Ovary (tissue), 9 donors: ENCODE data around the gene P2RY4. TPM values are rescaled to one million over a fixed set of nuclear protein-coding genes. Genes with fewer than 3 reads are reported as not detected.

Source experiments
- DNase-seq, 5 donors: peaks; one replicate each; pipeline ENCODE4 v3.0.0-alpha.2; 2019 to 2020
- H3K27ac ChIP-seq, 2 donors: fragments of 200-600 bp; one replicate each; pipeline versions ENCODE4 v1.5.1 to v1.8.0; 2019 to 2022
- H3K27me3 ChIP-seq: fragments of 200-600 bp; one replicate; pipeline ENCODE4 v1.8.0; 2022
- H3K36me3 ChIP-seq: fragments of 200-600 bp; sonication (generic); one replicate; pipeline ENCODE4 v1.5.1; 2019
- H3K4me1 ChIP-seq: one replicate; pipeline ENCODE4 v1.8.1; 2013; ENCODE audit warnings: mild to moderate bottlenecking, moderate library complexity; ENCODE audit not compliant: insufficient read depth
- H3K4me3 ChIP-seq: fragments of 200-600 bp; sonication (generic); one replicate; pipeline ENCODE4 v1.5.1; 2017
- H3K9me3 ChIP-seq, 2 donors: fragments of 200-600 bp in 1 of 2; sonication (generic) in 1 of 2; one replicate each; pipeline versions ENCODE4 v1.5.1 to v1.8.1; 2013 to 2019; ENCODE audit warnings: mild to moderate bottlenecking in 1 of 2, moderate library complexity in 1 of 2
- CTCF ChIP-seq, 3 donors: fragments of 450-650 bp in 2 of 3; fragments of 200-600 bp in 1 of 3; IDR thresholded peaks; one replicate each; pipeline versions ENCODE4 v1.5.1 to v1.8.0; 2016 to 2022; ENCODE audit warnings: antibody characterized with exemption in 3 of 3, mild to moderate bottlenecking in 1 of 3
- EP300 ChIP-seq: sonication (generic); formaldehyde crosslinking; IDR thresholded peaks from one replicate; pipeline ENCODE4 v1.6.1; 2017; ENCODE audit warnings: antibody characterized with exemption
- POLR2A ChIP-seq: fragments of 450-650 bp; IDR thresholded peaks from one replicate; pipeline ENCODE4 v1.6.1; 2017; ENCODE audit warnings: antibody characterized with exemption, mild to moderate bottlenecking, moderate library complexity
- WGBS, 3 donors: extraction: QIAGEN DNeasy Blood & Tissue Kit in 1 of 3; methylation state at CpG; one replicate each; pipeline versions ENCODE4 v1.1.5 to v1.1.7; 2013 to 2017; 5-methylcytosine and 5-hydroxymethylcytosine counted together
- intact Hi-C, 4 donors: fragments of 100-400 bp; cut with DNase I; formaldehyde crosslinking; loops; one replicate each; pipeline versions ENCODE4 v1.11.0 to v1.15.1; 2022 to 2023
- polyA plus RNA-seq, 2 donors: library from polyadenylated mRNA; stranded (reverse); fragments of 200-250 nt in 1 of 2; fragments of 350-450 nt in 1 of 2; fragmentation: Illumina TruSeq in 1 of 2; extraction: RNeasy Lipid Tissue Mini Kit (QIAGEN cat#74804) in 1 of 2; gene quantifications; one replicate each; pipeline ENCODE4 v1.2.3, GENCODE V29; 2013 to 2014
- total RNA-seq, 7 donors: library from RNA; depleted of rRNA in 2 of 7; stranded (reverse); fragments of >200 nt in 2 of 7; fragmentation: NEBNext Ultra II Directional in 3 of 7; extraction: Animal tissue kit (Norgen Biotek cat#: 25700) in 3 of 7; gene quantifications; one replicate each; pipeline versions ENCODE4 v1.1.0 to v1.2.4, GENCODE V29; 2016 to 2023
- donor health status: DM: no; HTN: no; CAD: no; lungs with moderate emphysema.
- donor health status: DM: no; HTN: no; CAD: no.
- donor health status: Bipolar disorder and iron deficiency.
- donor health status: DM: yes; HTN: yes; CAD: no.
- donor health status: DM: no; HTN: no; CAD: no.
- donor health status: DM: yes; HTN: yes; CAD: no.

The P2RY4 gene
- total and polyA plus RNA-seq, 9 donors = 0.10 to 0.57 (median 0.46) TPM; not detected in 5

- no peak overlapping the region for H3K27ac ChIP-seq
- no peaks in the 10 kb centered on the region for H3K4me1 ChIP-seq
- intact Hi-C loops = no loop called here
- 63 to 66% (median 65%) methylated on average over 5 of the region's 5 CpGs for WGBS, 3 donors
- DNase-seq = no peak
- no peaks in the 10 kb centered on the region for H3K9me3 ChIP-seq
- no peak for TF ChIP-seq CTCF (IDR thresholded peaks at IDR 0.05)
- TF ChIP-seq EP300 = no peak
- no peak for TF ChIP-seq POLR2A
- H3K36me3 ChIP-seq = no peaks in the 10 kb centered on the region
- no peak overlapping the region for H3K4me3 ChIP-seq
- H3K27me3 ChIP-seq = no peaks in the 10 kb centered on the region
These were observed 2.3 kb downstream of the P2RY4 start for GRCh38 chrX:70257423-70258288.

GRCh38 chrX:70255452-70255851, 4.6 kb downstream of the P2RY4 start:
- H3K4me1 ChIP-seq = no peaks in the 10 kb centered on the region
- TF ChIP-seq EP300 (no peak), POLR2A (no peak), CTCF (IDR thresholded peaks at IDR 0.05) (no peak)
- intact Hi-C loops = no loop called here
- WGBS, 3 donors = 73 to 83% (median 81%) methylated on average over 2 of the region's 2 CpGs
- no peak overlapping the region for H3K4me3 ChIP-seq
- H3K27ac ChIP-seq = no peak overlapping the region
- no peaks in the 10 kb centered on the region for H3K9me3 ChIP-seq
- no peak for DNase-seq
- no peaks in the 10 kb centered on the region for H3K36me3 ChIP-seq
- no peaks in the 10 kb centered on the region for H3K27me3 ChIP-seq

- no peaks in the 10 kb centered on the region for H3K36me3 ChIP-seq
- no peak for DNase-seq
- no peak overlapping the region for H3K4me3 ChIP-seq
- WGBS, 3 donors = 80 to 85% (median 84%) methylated on average over 3 of the region's 3 CpGs
- H3K9me3 ChIP-seq = no peaks in the 10 kb centered on the region
- intact Hi-C loops = no loop called here
- no peak overlapping the region for H3K27ac ChIP-seq
- TF ChIP-seq EP300 (no peak), POLR2A (no peak), CTCF (IDR thresholded peaks at IDR 0.05) (no peak)
- H3K27me3 ChIP-seq = no peaks in the 10 kb centered on the region
- no peaks in the 10 kb centered on the region for H3K4me1 ChIP-seq
These were observed 5.1 kb downstream of the P2RY4 start for GRCh38 chrX:70254909-70255308.

GRCh38 chrX:70254063-70254400, 6.0 kb downstream of the P2RY4 start:
- H3K9me3 ChIP-seq = no peaks in the 10 kb centered on the region
- 61 to 84% (median 79%) methylated on average over 1 of the region's 1 CpG for WGBS, 3 donors
- H3K27ac ChIP-seq = no peak overlapping the region
- TF ChIP-seq EP300 = no peak
- no peak for TF ChIP-seq POLR2A
- no peak for TF ChIP-seq CTCF (IDR thresholded peaks at IDR 0.05)
- H3K36me3 ChIP-seq = no peaks in the 10 kb centered on the region
- no peak for DNase-seq
- H3K4me1 ChIP-seq = no peaks in the 10 kb centered on the region
- no peaks in the 10 kb centered on the region for H3K27me3 ChIP-seq
- intact Hi-C loops = no loop called here
- H3K4me3 ChIP-seq = no peak overlapping the region
